ENCODE measurements around the gene DYRK2. TPM values are rescaled to one million over a fixed set of nuclear protein-coding genes. Genes with fewer than 3 reads are reported as not detected.

Gene DYRK2
- total and polyA plus RNA-seq, 10 of the 15 experiments (the other 5 are each of a cell fraction or from before 2014, with no cell fraction given): 3.1 to 35.9 (median 12.2) TPM

DNA sequence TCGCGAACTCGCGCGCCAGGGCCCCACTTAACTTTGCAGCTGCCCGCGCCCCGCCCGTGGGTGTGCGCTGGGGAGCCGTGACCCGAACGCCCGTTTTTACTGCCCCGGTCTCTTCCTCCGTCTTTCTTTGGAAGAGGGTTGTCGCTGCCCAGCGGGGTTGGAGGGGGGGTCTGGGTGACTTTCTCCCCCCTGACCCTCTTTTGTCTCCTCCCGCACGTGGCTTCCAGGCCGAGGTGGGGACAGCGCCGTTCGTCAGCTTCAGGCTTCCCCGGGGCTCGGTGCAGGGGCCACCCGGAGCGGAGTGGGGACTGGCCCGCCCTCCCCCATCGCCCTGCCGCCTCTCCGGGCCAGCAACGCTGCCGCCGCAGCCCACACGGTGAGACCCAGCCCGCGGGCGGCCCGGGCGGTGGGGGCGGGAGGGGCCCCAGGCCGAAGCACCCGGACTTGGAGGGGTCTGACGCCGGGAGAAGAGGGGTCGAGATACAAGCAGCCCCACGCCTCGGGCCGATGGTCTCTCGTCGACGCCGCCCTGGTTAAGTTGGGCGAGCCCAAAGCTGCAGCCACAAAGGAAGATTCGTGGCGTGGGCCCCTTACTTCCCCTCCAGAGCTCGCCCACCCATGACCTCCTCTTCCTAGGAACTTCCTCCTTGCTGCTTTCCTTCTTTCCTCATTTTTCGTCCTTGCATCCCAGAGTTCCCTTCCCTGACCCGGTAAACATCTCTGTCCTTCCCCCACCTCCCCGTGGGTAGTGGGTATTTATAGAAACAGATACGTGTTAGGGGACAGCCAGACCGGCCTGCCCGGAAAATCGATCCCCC is 1.2 kb downstream of the DYRK2 start (continued):
- TF ChIP-seq, protein P1, sequence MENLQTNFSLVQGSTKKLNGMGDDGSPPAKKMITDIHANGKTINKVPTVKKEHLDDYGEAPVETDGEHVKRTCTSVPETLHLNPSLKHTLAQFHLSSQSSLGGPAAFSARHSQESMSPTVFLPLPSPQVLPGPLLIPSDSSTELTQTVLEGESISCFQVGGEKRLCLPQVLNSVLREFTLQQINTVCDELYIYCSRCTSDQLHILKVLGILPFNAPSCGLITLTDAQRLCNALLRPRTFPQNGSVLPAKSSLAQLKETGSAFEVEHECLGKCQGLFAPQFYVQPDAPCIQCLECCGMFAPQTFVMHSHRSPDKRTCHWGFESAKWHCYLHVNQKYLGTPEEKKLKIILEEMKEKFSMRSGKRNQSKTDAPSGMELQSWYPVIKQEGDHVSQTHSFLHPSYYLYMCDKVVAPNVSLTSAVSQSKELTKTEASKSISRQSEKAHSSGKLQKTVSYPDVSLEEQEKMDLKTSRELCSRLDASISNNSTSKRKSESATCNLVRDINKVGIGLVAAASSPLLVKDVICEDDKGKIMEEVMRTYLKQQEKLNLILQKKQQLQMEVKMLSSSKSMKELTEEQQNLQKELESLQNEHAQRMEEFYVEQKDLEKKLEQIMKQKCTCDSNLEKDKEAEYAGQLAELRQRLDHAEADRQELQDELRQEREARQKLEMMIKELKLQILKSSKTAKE (IDR thresholded peaks at IDR 0.05; ENCODE audit: low read depth, poor library complexity, severe bottlenecking): no peak
- TF ChIP-seq CBFB (IDR thresholded peaks at IDR 0.05; ENCODE audit: low read depth): no peak
- no peak for TF ChIP-seq HCFC1 (IDR thresholded peaks at IDR 0.05; ENCODE audit: low read length)
- TF ChIP-seq SREBF1 (IDR thresholded peaks at IDR 0.05; ENCODE audit: low read length): no peak
- no peak for TF ChIP-seq CBX5 (IDR thresholded peaks at IDR 0.05; ENCODE audit: low read depth)
- TF ChIP-seq NRF1 (conservative IDR thresholded peaks at IDR 0.05; ENCODE audit: low read depth, low read length): no peak
- TF ChIP-seq, protein P2, sequence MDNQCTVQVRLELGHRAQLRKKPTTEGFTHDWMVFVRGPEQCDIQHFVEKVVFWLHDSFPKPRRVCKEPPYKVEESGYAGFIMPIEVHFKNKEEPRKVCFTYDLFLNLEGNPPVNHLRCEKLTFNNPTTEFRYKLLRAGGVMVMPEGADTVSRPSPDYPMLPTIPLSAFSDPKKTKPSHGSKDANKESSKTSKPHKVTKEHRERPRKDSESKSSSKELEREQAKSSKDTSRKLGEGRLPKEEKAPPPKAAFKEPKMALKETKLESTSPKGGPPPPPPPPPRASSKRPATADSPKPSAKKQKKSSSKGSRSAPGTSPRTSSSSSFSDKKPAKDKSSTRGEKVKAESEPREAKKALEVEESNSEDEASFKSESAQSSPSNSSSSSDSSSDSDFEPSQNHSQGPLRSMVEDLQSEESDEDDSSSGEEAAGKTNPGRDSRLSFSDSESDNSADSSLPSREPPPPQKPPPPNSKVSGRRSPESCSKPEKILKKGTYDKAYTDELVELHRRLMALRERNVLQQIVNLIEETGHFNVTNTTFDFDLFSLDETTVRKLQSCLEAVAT (IDR thresholded peaks at IDR 0.05): no peak
- TF ChIP-seq EZH2 (IDR thresholded peaks at IDR 0.05; ENCODE audit: borderline replicate concordance, control insufficient read depth, low read depth, low read length): no peak
- TF ChIP-seq SP1 (IDR thresholded peaks at IDR 0.05; ENCODE audit: low read depth, low read length): no peak
- no peak for TF ChIP-seq STAT1 (conservative IDR thresholded peaks at IDR 0.05)
- TF ChIP-seq JUND (IDR thresholded peaks at IDR 0.05; ENCODE audit: low read depth, low read length): no peak
- TF ChIP-seq SREBF2 (IDR thresholded peaks at IDR 0.05; ENCODE audit: low read length): no peak
- TF ChIP-seq SPI1 (IDR thresholded peaks at IDR 0.05; ENCODE audit: borderline replicate concordance, insufficient read depth, low read depth, low read length): no peak
- 0 out of 2 replicates have a peak, but pooled peaks have one; percentile 15 for TF ChIP-seq PAX5 (IDR thresholded peaks at IDR 0.05; ENCODE audit: borderline replicate concordance, low read depth, low read length)
- no peak for TF ChIP-seq RELA (IDR thresholded peaks at IDR 0.05; ENCODE audit: borderline replicate concordance, partially characterized antibody)
- TF ChIP-seq POLR2AphosphoS5 (IDR thresholded peaks at IDR 0.05; ENCODE audit: low read length): no peak
- peak; percentile 8; the same call in 1 of the 2 replicates for TF ChIP-seq IKZF1 (conservative IDR thresholded peaks at IDR 0.05)
- no peak for TF ChIP-seq CBX3 (IDR thresholded peaks at IDR 0.05; ENCODE audit: borderline replicate concordance, low read depth)
- TF ChIP-seq CHD2 (IDR thresholded peaks at IDR 0.05; ENCODE audit: borderline replicate concordance, low read depth, low read length): no peak
- TF ChIP-seq TBL1XR1 (IDR thresholded peaks at IDR 0.05; ENCODE audit: low read depth, low read length): no peak
- TF ChIP-seq IKZF2 (IDR thresholded peaks at IDR 0.05): peak in 1 of 2 experiments; percentile 63; a peak in 1 of 4 replicates
- TF ChIP-seq, protein P3, sequence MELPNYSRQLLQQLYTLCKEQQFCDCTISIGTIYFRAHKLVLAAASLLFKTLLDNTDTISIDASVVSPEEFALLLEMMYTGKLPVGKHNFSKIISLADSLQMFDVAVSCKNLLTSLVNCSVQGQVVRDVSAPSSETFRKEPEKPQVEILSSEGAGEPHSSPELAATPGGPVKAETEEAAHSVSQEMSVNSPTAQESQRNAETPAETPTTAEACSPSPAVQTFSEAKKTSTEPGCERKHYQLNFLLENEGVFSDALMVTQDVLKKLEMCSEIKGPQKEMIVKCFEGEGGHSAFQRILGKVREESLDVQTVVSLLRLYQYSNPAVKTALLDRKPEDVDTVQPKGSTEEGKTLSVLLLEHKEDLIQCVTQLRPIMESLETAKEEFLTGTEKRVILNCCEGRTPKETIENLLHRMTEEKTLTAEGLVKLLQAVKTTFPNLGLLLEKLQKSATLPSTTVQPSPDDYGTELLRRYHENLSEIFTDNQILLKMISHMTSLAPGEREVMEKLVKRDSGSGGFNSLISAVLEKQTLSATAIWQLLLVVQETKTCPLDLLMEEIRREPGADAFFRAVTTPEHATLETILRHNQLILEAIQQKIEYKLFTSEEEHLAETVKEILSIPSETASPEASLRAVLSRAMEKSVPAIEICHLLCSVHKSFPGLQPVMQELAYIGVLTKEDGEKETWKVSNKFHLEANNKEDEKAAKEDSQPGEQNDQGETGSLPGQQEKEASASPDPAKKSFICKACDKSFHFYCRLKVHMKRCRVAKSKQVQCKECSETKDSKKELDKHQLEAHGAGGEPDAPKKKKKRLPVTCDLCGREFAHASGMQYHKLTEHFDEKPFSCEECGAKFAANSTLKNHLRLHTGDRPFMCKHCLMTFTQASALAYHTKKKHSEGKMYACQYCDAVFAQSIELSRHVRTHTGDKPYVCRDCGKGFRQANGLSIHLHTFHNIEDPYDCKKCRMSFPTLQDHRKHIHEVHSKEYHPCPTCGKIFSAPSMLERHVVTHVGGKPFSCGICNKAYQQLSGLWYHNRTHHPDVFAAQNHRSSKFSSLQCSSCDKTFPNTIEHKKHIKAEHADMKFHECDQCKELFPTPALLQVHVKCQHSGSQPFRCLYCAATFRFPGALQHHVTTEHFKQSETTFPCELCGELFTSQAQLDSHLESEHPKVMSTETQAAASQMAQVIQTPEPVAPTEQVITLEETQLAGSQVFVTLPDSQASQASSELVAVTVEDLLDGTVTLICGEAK (IDR thresholded peaks at IDR 0.05; ENCODE audit: borderline replicate concordance): no peak
